HEK293 (cell line): ENCODE results near the gene RBMS3.

ENCODE experiments used
- CTCF ChIA-PET: fragments of 350-600 bp; formaldehyde crosslinking; extraction: SDS; loops from one replicate; lab custom pipeline; 2021; ENCODE audit warnings: antibody characterized with exemption; lab: Yijun Ruan, JAX
- POLR2A ChIA-PET: fragments of 300-600 bp; formaldehyde crosslinking; extraction: SDS; loops from one replicate; lab custom pipeline; 2020; ENCODE audit warnings: antibody characterized with exemption, inconsistent platforms; lab: Yijun Ruan, JAX
- H3K27ac ChIP-seq: fragments of 200-500 bp; sonication (Bioruptor generic); 2 replicates; pipeline ENCODE4 v1.5.1; 2014; ENCODE audit warnings: low read depth, low read length, control low read depth, inconsistent platforms; ENCODE audit errors: extremely low read depth
- H3K36me3 ChIP-seq, 2 experiments: fragments of 200-500 bp in 1 of 2; sonication (Bioruptor generic) in 1 of 2; 1 replicate in 1 of 2; 2 replicates in 1 of 2; pipeline ENCODE4 v1.5.1; 2014 to 2017; ENCODE audit warnings: inconsistent platforms in 2 of 2, low read length in 2 of 2; ENCODE audit not compliant: control insufficient read depth in 2 of 2, insufficient read depth in 1 of 2
- H3K4me1 ChIP-seq: fragments of 200-500 bp; sonication (Bioruptor generic); 2 replicates; pipeline ENCODE4 v1.5.1; 2014; ENCODE audit warnings: mild to moderate bottlenecking, low read length, inconsistent platforms; ENCODE audit not compliant: control insufficient read depth, insufficient read depth
- H3K4me3 ChIP-seq: 2 replicates; pipeline ENCODE4 v1.5.1; 2011; ENCODE audit warnings: low read depth, mild to moderate bottlenecking, control low read depth, low read length, moderate library complexity
- H3K9me3 ChIP-seq: fragments of 200-500 bp; sonication (Bioruptor generic); 2 replicates; pipeline ENCODE4 v1.5.1; 2014; ENCODE audit warnings: low read depth, low read length, inconsistent platforms; ENCODE audit not compliant: control insufficient read depth, insufficient read depth
- HIC1 ChIP-seq: fragments of 450-650 bp; formaldehyde crosslinking; IDR thresholded peaks from 2 replicates; pipeline ENCODE4 v1.5.1; 2016; ENCODE audit warnings: missing biosample characterization, missing genetic modification characterization
- IKZF3 ChIP-seq: fragments of 450-650 bp; IDR thresholded peaks from 2 replicates; pipeline ENCODE4 v1.5.0; 2018; ENCODE audit warnings: missing biosample characterization, mild to moderate bottlenecking, missing genetic modification characterization, moderate library complexity
- OSR2 ChIP-seq: fragments of 450-650 bp; formaldehyde crosslinking; IDR thresholded peaks from 2 replicates; pipeline ENCODE4 v1.5.1; 2016; ENCODE audit warnings: missing biosample characterization, missing genetic modification characterization
- SCRT2 ChIP-seq: fragments of 450-650 bp; formaldehyde crosslinking; IDR thresholded peaks from 2 replicates; pipeline ENCODE4 v1.5.1; 2016; ENCODE audit warnings: missing biosample characterization, missing genetic modification characterization
- ZBTB17 ChIP-seq: fragments of 450-650 bp; formaldehyde crosslinking; IDR thresholded peaks from 2 replicates; pipeline ENCODE4 v1.5.1; 2016; ENCODE audit warnings: missing biosample characterization, missing genetic modification characterization
- ZEB2 ChIP-seq: fragments of 450-650 bp; formaldehyde crosslinking; IDR thresholded peaks from 2 replicates; pipeline ENCODE4 v1.5.1; 2016; ENCODE audit warnings: missing biosample characterization, missing genetic modification characterization
- ZNF23 ChIP-seq: fragments of 450-650 bp; formaldehyde crosslinking; IDR thresholded peaks from 2 replicates; pipeline ENCODE4 v1.5.1; 2016; ENCODE audit warnings: missing biosample characterization, missing genetic modification characterization, borderline replicate concordance
- ZNF341 ChIP-seq: fragments of 450-650 bp; formaldehyde crosslinking; IDR thresholded peaks from 2 replicates; pipeline ENCODE4; 2016; ENCODE audit warnings: low read depth, missing biosample characterization, missing genetic modification characterization
- ZNF362 ChIP-seq: fragments of 450-650 bp; formaldehyde crosslinking; IDR thresholded peaks from 2 replicates; pipeline ENCODE4 v1.5.1; 2016; ENCODE audit warnings: missing biosample characterization, missing genetic modification characterization
- ZNF394 ChIP-seq: fragments of 450-650 bp; formaldehyde crosslinking; IDR thresholded peaks from 2 replicates; pipeline ENCODE4 v1.5.1; 2016; ENCODE audit warnings: missing biosample characterization, missing genetic modification characterization, mild to moderate bottlenecking, moderate library complexity, borderline replicate concordance
- ZNF600 ChIP-seq: fragments of 450-650 bp; formaldehyde crosslinking; IDR thresholded peaks from 2 replicates; pipeline ENCODE4 v1.5.1; 2016; ENCODE audit warnings: missing biosample characterization, missing genetic modification characterization
- ZNF660 ChIP-seq: fragments of 450-650 bp; IDR thresholded peaks from 2 replicates; pipeline ENCODE4 v1.5.1; 2018; ENCODE audit warnings: missing biosample characterization, mild to moderate bottlenecking, missing genetic modification characterization
- ZNF692 ChIP-seq: fragments of 450-650 bp; formaldehyde crosslinking; IDR thresholded peaks from 2 replicates; pipeline ENCODE4 v1.5.1; 2016; ENCODE audit warnings: missing biosample characterization, missing genetic modification characterization
- ZNF843 ChIP-seq: fragments of 450-650 bp; formaldehyde crosslinking; IDR thresholded peaks from 2 replicates; pipeline ENCODE4 v1.5.1; 2016; ENCODE audit warnings: missing biosample characterization, missing genetic modification characterization
- ZXDB ChIP-seq: fragments of 450-650 bp; formaldehyde crosslinking; IDR thresholded peaks from 2 replicates; pipeline ENCODE4 v1.5.1; 2016; ENCODE audit warnings: missing biosample characterization, missing genetic modification characterization
- TF ChIP-seq, protein P1 (sequence below): fragments of 450-650 bp; formaldehyde crosslinking; IDR thresholded peaks from 2 replicates; pipeline ENCODE4 v1.5.1; 2016; ENCODE audit warnings: missing biosample characterization, missing genetic modification characterization

Gene RBMS3

DNA sequence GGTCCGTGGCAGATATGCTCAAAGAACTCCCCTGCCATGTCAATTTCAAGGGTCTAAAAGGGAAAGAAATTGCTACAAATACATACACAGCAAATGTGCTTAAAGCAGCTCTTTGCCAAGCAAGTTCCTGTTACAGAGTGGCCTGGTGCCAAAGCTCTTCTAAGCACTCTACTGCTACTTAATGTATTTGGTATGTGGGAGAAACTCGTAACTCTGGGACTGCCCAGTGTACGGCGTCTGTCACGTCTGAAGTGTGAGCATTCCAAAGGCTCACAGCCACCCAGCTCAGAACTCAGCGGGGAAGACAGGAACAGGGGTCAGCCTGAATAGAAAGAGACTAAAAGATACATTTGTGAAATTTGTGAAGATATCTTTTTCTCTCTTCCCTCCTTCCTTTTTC lies 54.6 kb downstream of the RBMS3 start:
- TF ChIP-seq OSR2 (tag by site-specific recombination), result peak; percentile 44; the same call in 1 of the 2 replicates
- TF ChIP-seq SCRT2 (tag by site-specific recombination), result peak; percentile 64
- peak; percentile 32; the same call in 1 of the 2 replicates for TF ChIP-seq ZNF394 (tag by site-specific recombination)
- peak; percentile 42; the same call in 1 of the 2 replicates for TF ChIP-seq ZXDB (tag by site-specific recombination)
- no peak for TF ChIP-seq ZNF23 (tag by site-specific recombination)
- no peak for TF ChIP-seq ZNF362 (tag by site-specific recombination)
- TF ChIP-seq ZNF692, result peak; percentile 75
- TF ChIP-seq IKZF3 (tag by site-specific recombination), result peak; percentile 49; the same call in 1 of the 2 replicates
- peak; percentile 91 for TF ChIP-seq ZNF341 (tag by site-specific recombination)
- no peak for TF ChIP-seq HIC1
- TF ChIP-seq ZNF600 (tag by site-specific recombination), result peak; percentile 45; the same call in 1 of the 2 replicates
- 0 out of 2 replicates have a peak, but pooled peaks have one; percentile 28 for TF ChIP-seq ZNF843 (tag by site-specific recombination)
- TF ChIP-seq ZEB2 (tag by site-specific recombination), result 0 out of 2 replicates have a peak, but pooled peaks have one; percentile 26
- TF ChIP-seq, protein P1, sequence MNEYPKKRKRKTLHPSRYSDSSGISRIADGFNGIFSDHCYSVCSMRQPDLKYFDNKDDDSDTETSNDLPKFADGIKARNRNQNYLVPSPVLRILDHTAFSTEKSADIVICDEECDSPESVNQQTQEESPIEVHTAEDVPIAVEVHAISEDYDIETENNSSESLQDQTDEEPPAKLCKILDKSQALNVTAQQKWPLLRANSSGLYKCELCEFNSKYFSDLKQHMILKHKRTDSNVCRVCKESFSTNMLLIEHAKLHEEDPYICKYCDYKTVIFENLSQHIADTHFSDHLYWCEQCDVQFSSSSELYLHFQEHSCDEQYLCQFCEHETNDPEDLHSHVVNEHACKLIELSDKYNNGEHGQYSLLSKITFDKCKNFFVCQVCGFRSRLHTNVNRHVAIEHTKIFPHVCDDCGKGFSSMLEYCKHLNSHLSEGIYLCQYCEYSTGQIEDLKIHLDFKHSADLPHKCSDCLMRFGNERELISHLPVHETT (tag by site-specific recombination), result no peak
- 0 out of 2 replicates have a peak, but pooled peaks have one; percentile 38 for TF ChIP-seq ZBTB17 (tag by site-specific recombination)
- 0 out of 2 replicates have a peak, but pooled peaks have one; percentile 40 for TF ChIP-seq ZNF660 (tag by site-specific recombination)
- Histone ChIP-seq H3K9me3 (no peaks in the 10 kb centered on the region), H3K27ac (no peak overlapping the region; the same call in 1 of the 2 replicates), H3K4me3 (0 out of 2 replicates have a peak overlapping the region, but pooled peaks have one; percentile 1), H3K4me1 (no peaks in the 10 kb centered on the region), H3K36me3 (no peaks in the 10 kb centered on the region)
- ChIA-PET CTCF (no interaction called here), POLR2A (interaction anchor here (1.0 to 1.1 kb wide), 2 partner anchors 54 to 66 kb away, joined by 3 to 4 read pairs; no protein-coding TSS in a partner anchor)

DNA sequence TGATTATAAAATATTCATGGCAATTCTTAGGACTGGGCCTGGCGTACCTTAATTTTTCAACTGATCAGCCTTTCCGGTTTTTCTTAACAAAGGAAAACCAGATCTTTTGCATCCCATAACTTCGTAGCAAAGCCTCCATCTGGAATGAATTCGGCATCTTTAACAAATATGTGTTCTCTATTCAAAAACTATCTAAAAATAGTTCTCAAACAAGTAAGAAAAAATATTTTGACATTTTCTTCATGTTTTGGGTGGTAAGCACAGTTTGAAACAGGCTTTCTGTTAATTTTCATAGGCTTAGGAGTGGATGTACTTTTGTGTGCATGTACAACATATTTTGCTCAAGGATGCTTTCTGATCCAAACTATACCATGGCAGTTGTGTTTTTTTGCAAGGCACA lies 55.1 kb downstream of the RBMS3 start:
- H3K4me3 ChIP-seq, result no peak overlapping the region
- no peaks in the 10 kb centered on the region for H3K9me3 ChIP-seq
- H3K27ac ChIP-seq, result no peak overlapping the region
- no peak for TF ChIP-seq ZNF394 (tag by site-specific recombination)
- H3K4me1 ChIP-seq, result no peaks in the 10 kb centered on the region
- POLR2A ChIA-PET, result interaction anchor here (1.0 kb wide), 1 partner anchor 66 kb away, joined by 4 read pairs; no protein-coding TSS in a partner anchor
- CTCF ChIA-PET, result no interaction called here
- no peaks in the 10 kb centered on the region for H3K36me3 ChIP-seq
